HFFc6 (cell line): ENCODE measurements around the gene CCL2. TPM values are rescaled to one million over a fixed set of nuclear protein-coding genes. Genes with fewer than 3 reads are reported as not detected.

ENCODE experiments used
- DNase-seq: peaks from one replicate; pipeline ENCODE4 v3.0.0-alpha.2; 2018
- H3K27ac Mint-ChIP-seq: 2 replicates; pipeline ENCODE4 v1.8.0; 2020; ENCODE audit warnings: mild to moderate bottlenecking, mixed read lengths
- H3K27me3 Mint-ChIP-seq: 2 replicates; pipeline ENCODE4 v1.8.0; 2021; ENCODE audit warnings: mild to moderate bottlenecking, moderate library complexity, mixed read lengths; ENCODE audit not compliant: insufficient read depth
- H3K36me3 Mint-ChIP-seq: 2 replicates; pipeline ENCODE4 v1.8.0; 2021; ENCODE audit warnings: low read depth, mixed read lengths
- H3K4me1 Mint-ChIP-seq: 2 replicates; pipeline ENCODE4 v1.8.0; 2020; ENCODE audit warnings: low read depth, mixed read lengths
- H3K4me3 Mint-ChIP-seq: 2 replicates; pipeline ENCODE4 v1.8.0; 2020; ENCODE audit warnings: mild to moderate bottlenecking, moderate library complexity, mixed read lengths
- H3K9me3 Mint-ChIP-seq: 2 replicates; pipeline ENCODE4 v1.8.0; 2020; ENCODE audit warnings: mild to moderate bottlenecking, mixed read lengths
- total RNA-seq, 6 experiments: library from RNA; stranded (reverse); fragmentation: NEBNext Ultra II Directional; extraction: Animal tissue kit (Norgen Biotek cat#: 25700); gene quantifications; 2 replicates in 1 of 6; 3 replicates in 5 of 6; pipeline ENCODE4 v1.2.3, GENCODE V29; 2021
- TF ChIP-seq, protein P1 (sequence below): fragments of 200-600 bp; sonication (generic); IDR thresholded peaks from 2 replicates; pipeline ENCODE4 v1.5.0; 2021; ENCODE audit warnings: antibody characterized with exemption, mild to moderate bottlenecking

The CCL2 gene
- total RNA-seq, 6 experiments from 2014 or later, result 23.2 to 65.9 (median 30.1) TPM

DNA sequence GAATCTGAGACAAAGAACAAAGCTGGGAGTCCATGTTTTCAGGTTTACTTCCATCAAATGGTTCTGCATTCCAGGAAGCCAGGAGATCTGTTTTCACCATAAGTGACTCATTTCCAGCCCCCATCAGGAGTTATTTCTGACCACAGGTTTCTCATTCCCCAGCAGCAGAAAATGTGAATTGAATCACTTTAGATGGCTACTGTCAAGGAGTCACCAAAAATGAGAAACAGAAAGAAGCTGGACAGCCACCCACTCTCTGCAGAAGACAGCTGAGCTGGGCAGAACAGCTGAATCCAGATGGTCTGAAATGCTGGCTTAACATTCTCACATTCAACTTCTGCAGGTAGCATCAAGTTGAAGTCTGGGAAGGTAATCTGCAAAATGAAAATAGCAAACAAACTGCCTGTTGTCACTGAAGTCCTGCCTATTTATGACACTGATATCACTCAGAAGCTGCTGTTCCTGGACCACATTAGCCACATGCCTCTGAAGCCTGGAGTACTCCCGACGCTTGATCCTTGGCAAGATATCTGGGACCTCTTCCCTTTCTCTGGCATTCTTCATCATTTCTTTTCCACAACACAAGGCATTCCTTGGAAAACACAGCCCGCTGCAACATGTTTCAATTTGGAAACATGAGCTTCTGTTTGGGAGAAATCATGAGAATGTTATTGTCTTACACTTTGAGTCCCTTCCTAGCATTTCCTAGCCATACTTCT lies 45.7 kb downstream of the CCL2 start:
- Mint-ChIP-seq H3K4me3 (peak overlapping the region; percentile 81), H3K27ac (peak overlapping the region; percentile 72), H3K9me3 (no peaks in the 10 kb centered on the region), H3K4me1 (peaks cover 50% of the 10 kb centered on the region), H3K36me3 (no peaks in the 10 kb centered on the region), H3K27me3 (peaks cover 2% of the 10 kb centered on the region; the same call in 1 of the 2 replicates)
- TF ChIP-seq, protein P1, sequence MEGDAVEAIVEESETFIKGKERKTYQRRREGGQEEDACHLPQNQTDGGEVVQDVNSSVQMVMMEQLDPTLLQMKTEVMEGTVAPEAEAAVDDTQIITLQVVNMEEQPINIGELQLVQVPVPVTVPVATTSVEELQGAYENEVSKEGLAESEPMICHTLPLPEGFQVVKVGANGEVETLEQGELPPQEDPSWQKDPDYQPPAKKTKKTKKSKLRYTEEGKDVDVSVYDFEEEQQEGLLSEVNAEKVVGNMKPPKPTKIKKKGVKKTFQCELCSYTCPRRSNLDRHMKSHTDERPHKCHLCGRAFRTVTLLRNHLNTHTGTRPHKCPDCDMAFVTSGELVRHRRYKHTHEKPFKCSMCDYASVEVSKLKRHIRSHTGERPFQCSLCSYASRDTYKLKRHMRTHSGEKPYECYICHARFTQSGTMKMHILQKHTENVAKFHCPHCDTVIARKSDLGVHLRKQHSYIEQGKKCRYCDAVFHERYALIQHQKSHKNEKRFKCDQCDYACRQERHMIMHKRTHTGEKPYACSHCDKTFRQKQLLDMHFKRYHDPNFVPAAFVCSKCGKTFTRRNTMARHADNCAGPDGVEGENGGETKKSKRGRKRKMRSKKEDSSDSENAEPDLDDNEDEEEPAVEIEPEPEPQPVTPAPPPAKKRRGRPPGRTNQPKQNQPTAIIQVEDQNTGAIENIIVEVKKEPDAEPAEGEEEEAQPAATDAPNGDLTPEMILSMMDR, result no peak
- peak; percentile 58 for DNase-seq

DNA sequence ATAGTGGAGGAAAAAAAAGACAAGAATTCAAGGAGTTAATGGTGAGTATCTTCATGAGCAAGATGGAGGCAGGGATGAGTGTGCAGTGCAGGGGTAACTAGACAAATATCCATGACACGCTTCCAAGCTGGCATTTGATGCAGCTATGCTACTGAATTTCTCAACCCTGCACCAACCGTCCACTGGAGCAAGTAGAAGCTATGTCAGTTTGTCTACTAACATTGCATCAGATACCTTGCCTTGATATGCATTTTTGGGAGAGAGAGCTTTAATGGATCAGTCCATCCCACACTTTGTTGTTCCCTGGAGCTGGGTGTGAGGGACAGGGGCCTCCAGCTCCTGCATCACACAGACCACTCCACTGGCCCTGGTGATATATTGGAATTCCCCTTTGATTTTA lies 46.9 kb downstream of the CCL2 start:
- TF ChIP-seq, protein P1, result no peak
- H3K9me3 Mint-ChIP-seq, result no peaks in the 10 kb centered on the region
- no peaks in the 10 kb centered on the region for H3K36me3 Mint-ChIP-seq
- no peak overlapping the region; the same call in 1 of the 2 replicates for H3K4me3 Mint-ChIP-seq
- no peak overlapping the region; the same call in 1 of the 2 replicates for H3K27ac Mint-ChIP-seq
- DNase-seq, result no peak
- peaks cover 2% of the 10 kb centered on the region; the same call in 1 of the 2 replicates for H3K27me3 Mint-ChIP-seq
- peaks cover 62% of the 10 kb centered on the region for H3K4me1 Mint-ChIP-seq

DNA sequence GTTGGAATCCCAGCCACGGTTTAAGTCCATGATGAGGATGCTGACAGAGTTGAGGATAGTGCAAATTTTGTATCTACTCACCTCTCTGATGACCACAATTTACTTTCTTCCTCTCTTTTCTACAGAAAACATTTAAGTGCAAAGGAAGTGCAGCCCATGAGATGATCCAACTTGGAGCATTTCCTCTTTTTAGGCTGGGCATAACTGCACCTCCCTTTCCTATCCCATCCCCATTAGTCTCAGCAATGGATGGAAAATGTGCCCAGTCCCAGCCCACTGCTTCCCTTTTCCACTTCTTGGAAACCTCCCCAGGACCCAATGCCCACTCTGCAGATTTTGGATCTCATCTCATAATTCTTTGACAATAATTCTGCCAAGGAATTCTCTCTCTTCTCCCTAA lies 47.6 kb downstream of the CCL2 start:
- no peak overlapping the region for H3K27ac Mint-ChIP-seq
- TF ChIP-seq, protein P1, result no peak
- peaks cover 68% of the 10 kb centered on the region for H3K4me1 Mint-ChIP-seq
- H3K9me3 Mint-ChIP-seq, result no peaks in the 10 kb centered on the region
- H3K36me3 Mint-ChIP-seq, result no peaks in the 10 kb centered on the region
- H3K4me3 Mint-ChIP-seq, result no peak overlapping the region
- peaks cover 3% of the 10 kb centered on the region; the same call in 1 of the 2 replicates for H3K27me3 Mint-ChIP-seq
- DNase-seq, result no peak

DNA sequence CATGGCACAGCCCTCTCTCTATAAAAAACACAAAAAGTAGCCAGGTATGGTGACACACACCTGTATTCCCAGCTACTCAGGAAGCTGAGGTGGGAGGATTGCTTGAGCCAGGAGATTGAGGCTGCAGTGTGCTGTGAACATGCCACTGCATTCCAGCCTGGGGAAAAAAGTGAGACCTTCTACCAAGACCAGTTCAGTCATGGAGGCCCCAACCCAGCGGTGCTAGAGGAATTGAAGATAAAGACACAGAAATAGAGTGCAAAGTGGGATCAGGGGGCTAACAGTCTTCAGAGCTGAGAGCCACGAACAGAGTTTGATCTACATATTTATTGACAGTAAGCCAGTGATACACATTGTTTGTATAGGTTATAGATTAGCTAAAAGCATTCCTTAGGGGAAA lies 48.5 kb downstream of the CCL2 start:
- TF ChIP-seq, protein P1, result no peak
- Mint-ChIP-seq H3K36me3 (no peaks in the 10 kb centered on the region), H3K9me3 (no peaks in the 10 kb centered on the region), H3K4me1 (peaks cover 66% of the 10 kb centered on the region), H3K27me3 (peaks cover 3% of the 10 kb centered on the region; the same call in 1 of the 2 replicates), H3K27ac (no peak overlapping the region), H3K4me3 (no peak overlapping the region)
- no peak for DNase-seq

DNA sequence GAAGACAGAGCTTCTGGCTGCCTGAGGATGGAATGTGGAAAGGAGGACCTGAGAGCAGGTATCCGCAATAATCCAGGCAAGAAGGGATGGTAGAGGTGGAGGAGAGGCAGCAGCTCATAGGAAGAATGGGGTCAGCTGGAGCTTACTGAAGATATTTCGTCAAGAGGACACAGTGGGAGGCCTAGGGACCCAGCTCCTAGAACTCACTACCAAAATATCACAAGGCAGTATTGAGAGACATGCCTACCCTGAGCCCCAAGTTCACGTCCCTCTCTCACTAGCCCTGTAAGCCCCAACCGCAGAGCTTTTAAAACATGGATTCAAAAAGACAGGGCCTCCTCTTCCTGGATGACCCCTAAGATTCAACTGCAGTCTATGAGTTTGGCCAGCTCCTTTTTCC lies 50.0 kb downstream of the CCL2 start:
- Mint-ChIP-seq H3K36me3 (no peaks in the 10 kb centered on the region), H3K4me1 (peaks cover 51% of the 10 kb centered on the region), H3K9me3 (no peaks in the 10 kb centered on the region), H3K4me3 (no peak overlapping the region), H3K27ac (no peak overlapping the region), H3K27me3 (peaks cover 3% of the 10 kb centered on the region; the same call in 1 of the 2 replicates)
- DNase-seq, result no peak
- TF ChIP-seq, protein P1, result no peak
